Right lobe of liver (tissue), 6 donors: ENCODE results near the gene HCLS1. TPM values are rescaled to one million over a fixed set of nuclear protein-coding genes. Genes with fewer than 3 reads are reported as not detected.

ENCODE experiments used
- ATAC-seq, 4 donors: fragments of 200-7000 bp; cut with Tn5 transposase; one replicate each; pipeline ENCODE4 v1.9.1; 2020; ENCODE audit warnings: mild to moderate bottlenecking in 4 of 4, moderate library complexity in 4 of 4
- DNase-seq, 3 donors: peaks; one replicate each; pipeline ENCODE4 v3.0.0-alpha.2; 2020
- H3K27ac ChIP-seq, 3 donors: fragments of 200-600 bp; one replicate each; pipeline ENCODE4 v1.8.0; 2022
- H3K27me3 ChIP-seq, 2 donors: fragments of 200-600 bp; one replicate each; pipeline ENCODE4 v1.8.0; 2022
- H3K36me3 ChIP-seq, 4 donors: fragments of 200-600 bp; sonication (generic) in 1 of 4; one replicate each; pipeline versions ENCODE4 v1.5.1 to v1.8.0; 2017 to 2022; ENCODE audit warnings: control low read depth in 1 of 4
- H3K4me1 ChIP-seq, 4 donors: fragments of 200-600 bp; sonication (generic) in 1 of 4; one replicate each; pipeline versions ENCODE4 v1.5.1 to v1.8.0; 2017 to 2022; ENCODE audit warnings: control low read depth in 1 of 4
- H3K4me3 ChIP-seq, 3 donors: fragments of 200-600 bp; one replicate each; pipeline ENCODE4 v1.8.0; 2022
- H3K9me3 ChIP-seq, 4 donors: fragments of 200-600 bp; sonication (generic) in 1 of 4; one replicate each; pipeline versions ENCODE4 v1.5.1 to v1.8.0; 2017 to 2022; ENCODE audit warnings: control low read depth in 1 of 4
- CTCF ChIP-seq, 4 donors: fragments of 200-600 bp in 3 of 4; fragments of 450-650 bp in 1 of 4; IDR thresholded peaks; one replicate each; pipeline versions ENCODE4 v1.5.1 to v1.8.0; 2016 to 2022; ENCODE audit warnings: antibody characterized with exemption in 4 of 4, mild to moderate bottlenecking in 2 of 4
- POLR2A ChIP-seq: fragments of 450-650 bp; IDR thresholded peaks from one replicate; pipeline ENCODE4 v1.6.1; 2017; ENCODE audit warnings: antibody characterized with exemption, mild to moderate bottlenecking
- WGBS: methylation state at CpG from one replicate; pipeline ENCODE4 v1.1.6; 2018; ENCODE audit warnings: low coverage, low lambda C conversion rate; ENCODE audit not compliant: insufficient coverage; ENCODE audit errors: missing lambda C conversion rate; 5-methylcytosine and 5-hydroxymethylcytosine counted together
- intact Hi-C, 2 donors: fragments of 100-400 bp; cut with DNase I; formaldehyde crosslinking; loops; one replicate each; pipeline versions ENCODE4 v1.11.2 to v1.14.1; 2022
- total RNA-seq, 6 experiments: library from RNA; depleted of rRNA in 2 of 6; stranded (reverse); fragments of >200 nt in 2 of 6; fragmentation: NEBNext Ultra II Directional in 3 of 6; extraction: Animal tissue kit (Norgen Biotek cat#: 25700) in 3 of 6; gene quantifications; one replicate each; pipeline versions ENCODE4 v1.1.0 to v1.2.4, GENCODE V29; 2016 to 2023
- donor health status: DM: no; HTN: yes; CAD: no.
- donor health status: DM: no; HTN: no; CAD: no.
- donor health status: DM: no; HTN: no; CAD: no.
- donor health status: DM: no; HTN: yes; CAD: no.
- donor health status: DM: no; HTN: yes; CAD: no.

HCLS1 gene
- total RNA-seq, 6 experiments from 2014 or later, result 13.7 to 20.4 (median 16.9) TPM

GRCh38 chr3:121629601-121630000 lies 31.1 kb downstream of the HCLS1 start:
- WGBS, result 100% methylated on average over 4 of the region's 6 CpGs
- no peak for TF ChIP-seq CTCF (IDR thresholded peaks at IDR 0.05)
- TF ChIP-seq POLR2A, result no peak
- DNase-seq (no peak), ATAC-seq (no peak)
- H3K27me3 ChIP-seq, result no peaks in the 10 kb centered on the region
- H3K9me3 ChIP-seq, result no peaks in the 10 kb centered on the region
- intact Hi-C loops, result no loop called here
- H3K27ac ChIP-seq, result no peak overlapping the region
- H3K4me1 ChIP-seq, result no peaks in the 10 kb centered on the region
- H3K36me3 ChIP-seq, result peaks cover 0 to 9% (median 1%) of the 10 kb centered on the region in 4 donors
- no peak overlapping the region for H3K4me3 ChIP-seq

GRCh38 chr3:121627622-121628021 lies 33.1 kb downstream of the HCLS1 start:
- DNase-seq (no peak), ATAC-seq (peak in 1 of 4 donors; percentile 48)
- Histone ChIP-seq H3K9me3 (no peaks in the 10 kb centered on the region), H3K36me3 (no peaks in the 10 kb centered on the region), H3K4me3 (no peak overlapping the region), H3K4me1 (no peaks in the 10 kb centered on the region), H3K27me3 (no peaks in the 10 kb centered on the region), H3K27ac (no peak overlapping the region)
- no peak for TF ChIP-seq CTCF (IDR thresholded peaks at IDR 0.05)
- TF ChIP-seq POLR2A, result no peak
- 69% methylated on average over 3 of the region's 3 CpGs for WGBS
- intact Hi-C loops, result no loop called here

- Histone ChIP-seq H3K36me3 (no peaks in the 10 kb centered on the region), H3K9me3 (no peaks in the 10 kb centered on the region), H3K4me3 (no peak overlapping the region), H3K27ac (no peak overlapping the region), H3K4me1 (no peaks in the 10 kb centered on the region), H3K27me3 (no peaks in the 10 kb centered on the region)
- DNase-seq (no peak), ATAC-seq (no peak)
- intact Hi-C loops, result no loop called here
- WGBS, result 89% methylated on average over 4 of the region's 4 CpGs
- TF ChIP-seq CTCF (IDR thresholded peaks at IDR 0.05) (no peak), POLR2A (no peak)
Observed at GRCh38 chr3:121627211-121627610, 33.5 kb downstream of the HCLS1 start.

- no peak overlapping the region for H3K4me3 ChIP-seq
- intact Hi-C loops, result no loop called here
- no peaks in the 10 kb centered on the region for H3K9me3 ChIP-seq
- DNase-seq (no peak), ATAC-seq (peak in 1 of 4 donors; percentile 77)
- H3K27me3 ChIP-seq, result no peaks in the 10 kb centered on the region
- no peaks in the 10 kb centered on the region for H3K4me1 ChIP-seq
- no peaks in the 10 kb centered on the region for H3K36me3 ChIP-seq
- no peak overlapping the region for H3K27ac ChIP-seq
- WGBS, result 76% methylated on average over 2 of the region's 4 CpGs
- TF ChIP-seq POLR2A (no peak), CTCF (IDR thresholded peaks at IDR 0.05) (no peak)
Observed at GRCh38 chr3:121626495-121626894, 34.2 kb downstream of the HCLS1 start.
